ENCODE data around the gene EEF2KMT. TPM values are rescaled to one million over a fixed set of nuclear protein-coding genes. Genes with fewer than 3 reads are reported as not detected.
A peak's percentile ranks its signal among the peaks of the same experiment; 100 is the strongest.
"Not testable (repeated sequence)": the region's sequence is repeated elsewhere in the genome, so short reads cannot be mapped to it uniquely, and the experiment has no call there.

Gene EEF2KMT
- total RNA-seq, 1 donor from 2014 or later, result 16.6 TPM

- FAIRE-seq, result no peak
- no peaks in the 10 kb centered on the region for H3K27me3 ChIP-seq (ENCODE audit: control insufficient read depth, insufficient read depth, low read length)
- TF ChIP-seq CTCF (IDR thresholded peaks at IDR 0.05; ENCODE audit: insufficient read depth, low read length, severe bottlenecking), result no peak
- peaks cover 10% of the 10 kb centered on the region for H3K36me3 ChIP-seq (ENCODE audit: control insufficient read depth, insufficient read depth, low read length)
- H3K4me3 ChIP-seq (ENCODE audit: low read depth, low read length), result no peak overlapping the region
- no peak for DNase-seq (ENCODE audit: low read depth)
These were observed 20.3 kb downstream of the EEF2KMT start for GRCh38 chr16:5077304-5077703.

- Histone ChIP-seq H3K36me3 (ENCODE audit: control insufficient read depth, insufficient read depth, low read length) (peaks cover 10% of the 10 kb centered on the region), H3K4me3 (ENCODE audit: low read depth, low read length) (no peak overlapping the region), H3K27me3 (ENCODE audit: control insufficient read depth, insufficient read depth, low read length) (no peaks in the 10 kb centered on the region)
- no peak for TF ChIP-seq CTCF (IDR thresholded peaks at IDR 0.05; ENCODE audit: insufficient read depth, low read length, severe bottlenecking)
- DNase-seq (ENCODE audit: low read depth) (no peak), FAIRE-seq (no peak)
These were observed 22.0 kb downstream of the EEF2KMT start for GRCh38 chr16:5075637-5076036.

GRCh38 chr16:5073771-5074170, 23.8 kb downstream of the EEF2KMT start:
- DNase-seq (ENCODE audit: low read depth); FAIRE-seq; H3K27me3 ChIP-seq (ENCODE audit: control insufficient read depth, insufficient read depth, low read length); H3K4me3 ChIP-seq (ENCODE audit: low read depth, low read length): not testable (repeated sequence)
- peaks cover 10% of the 10 kb centered on the region for H3K36me3 ChIP-seq (ENCODE audit: control insufficient read depth, insufficient read depth, low read length)

GRCh38 chr16:5073279-5073629, 24.3 kb downstream of the EEF2KMT start:
- no peak for TF ChIP-seq CTCF (IDR thresholded peaks at IDR 0.05; ENCODE audit: insufficient read depth, low read length, severe bottlenecking)
- Histone ChIP-seq H3K27me3 (ENCODE audit: control insufficient read depth, insufficient read depth, low read length) (no peaks in the 10 kb centered on the region), H3K36me3 (ENCODE audit: control insufficient read depth, insufficient read depth, low read length) (peaks cover 8% of the 10 kb centered on the region), H3K4me3 (ENCODE audit: low read depth, low read length) (no peak overlapping the region)
- FAIRE-seq (no peak), DNase-seq (ENCODE audit: low read depth) (peak; percentile 50)

- Histone ChIP-seq H3K36me3 (ENCODE audit: control insufficient read depth, insufficient read depth, low read length) (peaks cover 8% of the 10 kb centered on the region), H3K4me3 (ENCODE audit: low read depth, low read length) (peak overlapping the region; percentile 75), H3K27me3 (ENCODE audit: control insufficient read depth, insufficient read depth, low read length) (no peaks in the 10 kb centered on the region)
- FAIRE-seq (no peak), DNase-seq (ENCODE audit: low read depth) (no peak)
- no peak for TF ChIP-seq CTCF (IDR thresholded peaks at IDR 0.05; ENCODE audit: insufficient read depth, low read length, severe bottlenecking)
These were observed 25.0 kb downstream of the EEF2KMT start for GRCh38 chr16:5072334-5073278.

GRCh38 chr16:5071681-5072333, 25.8 kb downstream of the EEF2KMT start, which contains the start of gene ALG1:
ALG1 (plus strand) TSS chr16:5071843; CDS start chr16:5071850, 7 bp downstream.
- no peak for FAIRE-seq

More at GRCh38 chr16:5071681-5072333, 25.8 kb downstream of the EEF2KMT start, which contains the start of gene ALG1:
- no peaks in the 10 kb centered on the region for H3K27me3 ChIP-seq (ENCODE audit: control insufficient read depth, insufficient read depth, low read length)
- peak; percentile 72 for DNase-seq (ENCODE audit: low read depth)
- peak within 1 kb of the TSS; percentile 75 for H3K4me3 ChIP-seq (ENCODE audit: low read depth, low read length)
- TF ChIP-seq CTCF (IDR thresholded peaks at IDR 0.05; ENCODE audit: insufficient read depth, low read length, severe bottlenecking), result no peak
- H3K36me3 ChIP-seq (ENCODE audit: control insufficient read depth, insufficient read depth, low read length), result peaks cover 8% of the 10 kb centered on the region

Data from bronchial epithelial cell (primary cell).